H9 (cell line): ENCODE measurements around the gene TRIL. TPM values are rescaled to one million over a fixed set of nuclear protein-coding genes. Genes with fewer than 3 reads are reported as not detected.

Experiments used
- DNase-seq: peaks from one replicate; pipeline ENCODE4 v3.0.0-alpha.2; 2017
- H2AFZ ChIP-seq: one replicate; pipeline ENCODE4 v1.6.1; 2013; ENCODE audit warnings: mild to moderate bottlenecking, low read length, control low read depth, moderate library complexity
- H2AK5ac ChIP-seq: 2 replicates; pipeline ENCODE4 v1.6.1; 2013; ENCODE audit warnings: low read length, control low read depth, mixed read lengths; ENCODE audit not compliant: insufficient read length
- H2BK120ac ChIP-seq: one replicate; pipeline ENCODE4 v1.6.1; 2013; ENCODE audit warnings: low read depth, mild to moderate bottlenecking, low read length, control low read depth, inconsistent platforms; ENCODE audit not compliant: poor library complexity, severe bottlenecking
- H2BK12ac ChIP-seq: 2 replicates; pipeline ENCODE4 v1.6.1; 2013; ENCODE audit warnings: low read length, control low read depth, mixed read lengths, low read depth; ENCODE audit not compliant: insufficient read length
- H2BK15ac ChIP-seq: 2 replicates; pipeline ENCODE4 v1.6.1; 2013; ENCODE audit warnings: low read depth, low read length, control low read depth
- H2BK20ac ChIP-seq: one replicate; pipeline ENCODE4 v1.6.1; 2013; ENCODE audit warnings: low read depth, mild to moderate bottlenecking, low read length, control low read depth, inconsistent platforms; ENCODE audit not compliant: poor library complexity, severe bottlenecking
- H2BK5ac ChIP-seq: 2 replicates; pipeline ENCODE4 v1.6.1; 2013; ENCODE audit warnings: low read length, control low read depth, mixed read lengths; ENCODE audit not compliant: insufficient read length
- H3K14ac ChIP-seq: 2 replicates; pipeline ENCODE4 v1.6.1; 2013; ENCODE audit warnings: low read length, control low read depth; ENCODE audit not compliant: insufficient read depth
- H3K18ac ChIP-seq: 2 replicates; pipeline ENCODE4 v1.6.1; 2013; ENCODE audit warnings: low read depth, mild to moderate bottlenecking, mixed read lengths, low read length, control low read depth; ENCODE audit not compliant: insufficient read length
- H3K23ac ChIP-seq: 2 replicates; pipeline ENCODE4 v1.6.1; 2013; ENCODE audit warnings: low read length, control low read depth, mixed read lengths, low read depth; ENCODE audit not compliant: insufficient read length
- H3K23me2 ChIP-seq: 2 replicates; pipeline ENCODE4 v1.6.1; 2013; ENCODE audit warnings: low read depth, mild to moderate bottlenecking, mixed read lengths, low read length, control low read depth; ENCODE audit not compliant: insufficient read length, poor library complexity, severe bottlenecking
- H3K27ac ChIP-seq: 2 replicates; pipeline ENCODE4 v1.5.1; 2013; ENCODE audit warnings: low read length, control low read depth, mixed read lengths, low read depth; ENCODE audit not compliant: insufficient read length
- H3K27me3 ChIP-seq: 2 replicates; pipeline ENCODE4 v1.6.1; 2013; ENCODE audit warnings: low read length, control low read depth, inconsistent platforms; ENCODE audit not compliant: insufficient read depth
- H3K4ac ChIP-seq: 2 replicates; pipeline ENCODE4 v1.6.1; 2013; ENCODE audit warnings: low read depth, mild to moderate bottlenecking, control low read depth, inconsistent platforms, low read length, moderate library complexity
- H3K4me1 ChIP-seq: 2 replicates; pipeline ENCODE4 v1.6.1; 2013; ENCODE audit warnings: low read length, control low read depth, inconsistent platforms; ENCODE audit not compliant: insufficient read depth
- H3K4me2 ChIP-seq: 2 replicates; pipeline ENCODE4 v1.6.1; 2013; ENCODE audit warnings: low read length, control low read depth, mixed read lengths; ENCODE audit not compliant: insufficient read length, insufficient read depth
- H3K56ac ChIP-seq: 2 replicates; pipeline ENCODE4 v1.6.1; 2013; ENCODE audit warnings: low read depth, mild to moderate bottlenecking, mixed read lengths, low read length, control low read depth; ENCODE audit not compliant: insufficient read length
- H3K79me1 ChIP-seq: 2 replicates; pipeline ENCODE4 v1.6.1; 2013; ENCODE audit warnings: low read depth, mild to moderate bottlenecking, moderate library complexity, low read length, control low read depth, inconsistent platforms; ENCODE audit not compliant: insufficient read depth, poor library complexity, severe bottlenecking
- H3K79me2 ChIP-seq: 2 replicates; pipeline ENCODE4 v1.6.1; 2013; ENCODE audit warnings: low read length, control low read depth, inconsistent platforms; ENCODE audit not compliant: insufficient read depth
- H3K9ac ChIP-seq: 2 replicates; pipeline ENCODE4 v1.6.1; 2013; ENCODE audit warnings: low read length, control low read depth, mixed read lengths; ENCODE audit not compliant: insufficient read length; ENCODE audit errors: extremely low read depth
- H3K9me3 ChIP-seq: one replicate; pipeline ENCODE4 v1.6.1; 2013; ENCODE audit warnings: low read depth, low read length, inconsistent platforms; ENCODE audit not compliant: control insufficient read depth
- H3T11ph ChIP-seq: one replicate; pipeline ENCODE4 v1.6.1; 2013; ENCODE audit warnings: mild to moderate bottlenecking, low read length, control low read depth, inconsistent platforms
- H4K20me1 ChIP-seq: one replicate; pipeline ENCODE4 v1.6.1; 2013; ENCODE audit not compliant: control insufficient read depth, insufficient read length, insufficient read depth
- H4K5ac ChIP-seq: 2 replicates; pipeline ENCODE4 v1.6.1; 2013; ENCODE audit warnings: low read depth, mild to moderate bottlenecking, mixed read lengths, low read length, control low read depth; ENCODE audit not compliant: insufficient read length
- H4K8ac ChIP-seq: replicated peaks from 2 replicates; pipeline ENCODE4 v1.6.1; 2013; ENCODE audit warnings: low read length, control low read depth, mixed read lengths, low read depth; ENCODE audit not compliant: insufficient read length
- H4K91ac ChIP-seq: 2 replicates; pipeline ENCODE4 v1.6.1; 2013; ENCODE audit warnings: low read depth, mild to moderate bottlenecking, moderate library complexity, mixed read lengths, low read length, control low read depth; ENCODE audit not compliant: insufficient read length
- H3K27ac Mint-ChIP-seq, 3 experiments: 2 replicates in 2 of 3; 3 replicates in 1 of 3; pipeline ENCODE4 v1.8.0; 2020 to 2021; ENCODE audit warnings: mixed read lengths in 3 of 3, mild to moderate bottlenecking in 1 of 3, moderate library complexity in 1 of 3
- H3K27me3 Mint-ChIP-seq: 2 replicates; pipeline ENCODE4 v1.8.0; 2021; ENCODE audit warnings: low read depth, mild to moderate bottlenecking, moderate library complexity, mixed read lengths
- H3K36me3 Mint-ChIP-seq, 3 experiments: 2 replicates in 2 of 3; 3 replicates in 1 of 3; pipeline ENCODE4 v1.8.0; 2020 to 2021; ENCODE audit warnings: low read depth in 3 of 3, mixed read lengths in 3 of 3; ENCODE audit not compliant: insufficient read depth in 1 of 3
- H3K4me1 Mint-ChIP-seq, 2 experiments: 2 replicates each; pipeline ENCODE4 v1.8.0; 2020; ENCODE audit warnings: mixed read lengths in 2 of 2
- H3K4me3 Mint-ChIP-seq, 2 experiments: 2 replicates in 1 of 2; 3 replicates in 1 of 2; pipeline ENCODE4 v1.8.0; 2020 to 2021; ENCODE audit warnings: mild to moderate bottlenecking in 2 of 2, mixed read lengths in 2 of 2, moderate library complexity in 1 of 2
- H3K9me3 Mint-ChIP-seq, 2 experiments: 2 replicates in 1 of 2; 3 replicates in 1 of 2; pipeline ENCODE4 v1.8.0; 2020; ENCODE audit warnings: mild to moderate bottlenecking in 2 of 2, mixed read lengths in 2 of 2, moderate library complexity in 1 of 2
- CTCF ChIP-seq: fragments of 200-600 bp; sonication (generic); conservative IDR thresholded peaks from 3 replicates; pipeline ENCODE4 v1.8.0; 2021; ENCODE audit warnings: antibody characterized with exemption, mild to moderate bottlenecking
- WGBS: extraction: QIAGEN DNeasy Blood & Tissue Kit; methylation state at CpG from one replicate; pipeline ENCODE4 v1.1.7; 2013; ENCODE audit warnings: missing lambda C conversion rate, low lambda C conversion rate, mixed read lengths; ENCODE audit not compliant: insufficient read length; ENCODE audit errors: extremely low coverage; 5-methylcytosine and 5-hydroxymethylcytosine counted together
- total RNA-seq: library from RNA; stranded (reverse); gene quantifications from 2 replicates; pipeline ENCODE4 v1.2.1, GENCODE V29; 2021

TRIL gene
- total RNA-seq, 1 experiment from 2014 or later: 3.1 TPM

- Histone ChIP-seq H2BK120ac (no peak overlapping the region), H4K20me1 (no peaks in the 10 kb centered on the region), H3K4me2 (no peak overlapping the region), H3K9me3 (no peaks in the 10 kb centered on the region), H3K56ac (no peak overlapping the region), H4K91ac (no peak overlapping the region), H2BK20ac (no peak overlapping the region), H3K9ac (no peak overlapping the region), H3K4ac (no peak overlapping the region), H3K14ac (no peak overlapping the region), H3K79me1 (no peaks in the 10 kb centered on the region), H2AK5ac (no peak overlapping the region), H3K79me2 (no peaks in the 10 kb centered on the region), H3K27me3 (no peaks in the 10 kb centered on the region), H2BK5ac (no peak overlapping the region), H4K8ac (no peak overlapping the region), H3K27ac (no peak overlapping the region), H3K18ac (no peak overlapping the region), H2BK15ac (no peak overlapping the region), H2BK12ac (no peak overlapping the region), H3K4me1 (peaks cover 8% of the 10 kb centered on the region; the same call in 1 of the 2 replicates), H3T11ph (no peak overlapping the region), H3K23ac (no peak overlapping the region), H3K23me2 (no peaks in the 10 kb centered on the region), H2AFZ (no peak overlapping the region), H4K5ac (no peak overlapping the region)
- WGBS: no CpG with 5 or more reads among the region's 4 CpGs
- peak overlapping the region in 1 of 3 experiments; percentile 76; a peak in 2 of 7 replicates for H3K27ac Mint-ChIP-seq
- peaks cover 23 to 31% of the 10 kb centered on the region in 2 experiments for H3K4me1 Mint-ChIP-seq
- H3K4me3 Mint-ChIP-seq: no peak overlapping the region
- no peak for TF ChIP-seq CTCF
- H3K27me3 Mint-ChIP-seq: no peaks in the 10 kb centered on the region
- DNase-seq: no peak
- peaks cover 0 to 7% (median 1%) of the 10 kb centered on the region in 3 experiments; a peak in 3 of 7 replicates for H3K36me3 Mint-ChIP-seq
- peaks cover 2 to 7% of the 10 kb centered on the region in 2 experiments; a peak in 3 of 5 replicates for H3K9me3 Mint-ChIP-seq
Observed at GRCh38 chr7:28998105-28998504, 40.0 kb upstream of the TRIL start.
